Measurements from ENCODE around the gene SST. TPM values are rescaled to one million over a fixed set of nuclear protein-coding genes. Genes with fewer than 3 reads are reported as not detected.

The SST gene
- polyA plus RNA-seq, 3 donors, result not detected

GRCh38 chr3:187695449-187695848, 25.3 kb upstream of the SST start:
- TF ChIP-seq CTCF (IDR thresholded peaks at IDR 0.05), result no peak
- 83% methylated on average over 4 of the region's 4 CpGs for whole genome bisulfite sequencing (ENCODE audit: insufficient coverage)
- Histone ChIP-seq H3K79me2 (ENCODE audit: insufficient read depth, low read length) (no peaks in the 10 kb centered on the region), H3K9ac (ENCODE audit: insufficient read depth, low read length, poor library complexity, severe bottlenecking) (no peak overlapping the region), H3K9me3 (replicated peaks in 1 of 2; ENCODE audit: control insufficient read depth in 1 of 2, insufficient read depth in 1 of 2, low read length in 2 of 2) (peaks cover 0 to 4% of the 10 kb centered on the region in 2 donors), H3K36me3 (replicated peaks in 1 of 2; ENCODE audit: control insufficient read depth in 1 of 2, insufficient read depth in 2 of 2, low read length in 2 of 2) (no peaks in the 10 kb centered on the region), H3K4me2 (replicated peaks; ENCODE audit: extremely low read depth, low read length, poor library complexity, severe bottlenecking) (no peak overlapping the region), H3K27ac (ENCODE audit: low read depth in 1 of 2, low read length in 2 of 2) (no peak overlapping the region), H3K4me1 (ENCODE audit: control insufficient read depth in 1 of 2, insufficient read depth in 2 of 2, low read length in 2 of 2) (no peaks in the 10 kb centered on the region), H3K27me3 (ENCODE audit: control insufficient read depth in 2 of 2, insufficient read depth in 2 of 2, low read length in 2 of 2) (no peaks in the 10 kb centered on the region), H2AFZ (ENCODE audit: insufficient read depth, low read depth, low read length, poor library complexity, severe bottlenecking) (no peak overlapping the region), H4K20me1 (ENCODE audit: insufficient read depth, low read length) (no peaks in the 10 kb centered on the region), H3K4me3 (replicated peaks in 1 of 3; ENCODE audit: low read depth in 2 of 3, low read length in 3 of 3) (no peak overlapping the region)
- Mint-ChIP-seq H3K36me3 (no peaks in the 10 kb centered on the region), H3K4me3 (no peak overlapping the region), H3K27ac (no peak overlapping the region), H3K4me1 (peaks cover 2% of the 10 kb centered on the region), H3K27me3 (ENCODE audit: low read depth in 3 of 3) (peaks cover 12 to 18% (median 15%) of the 10 kb centered on the region in 3 donors), H3K9me3 (peaks cover 0 to 4% (median 2%) of the 10 kb centered on the region in 7 donors)
- intact Hi-C loops (cut with micrococcal nuclease), result no loop called here
- no peak for DNase-seq

- H3K9ac ChIP-seq (ENCODE audit: insufficient read depth, low read length, poor library complexity, severe bottlenecking), result no peak overlapping the region
- H3K9me3 ChIP-seq (replicated peaks in 1 of 2; ENCODE audit: control insufficient read depth in 1 of 2, insufficient read depth in 1 of 2, low read length in 2 of 2), result peaks cover 0 to 4% of the 10 kb centered on the region in 2 donors
- H3K27me3 ChIP-seq (ENCODE audit: control insufficient read depth in 2 of 2, insufficient read depth in 2 of 2, low read length in 2 of 2), result peaks cover 0 to 2% of the 10 kb centered on the region in 2 donors
- H4K20me1 ChIP-seq (ENCODE audit: insufficient read depth, low read length), result no peaks in the 10 kb centered on the region
- H3K27ac ChIP-seq (ENCODE audit: low read depth in 1 of 2, low read length in 2 of 2), result no peak overlapping the region
- WGBS (ENCODE audit: insufficient coverage), result 100% methylated on average over 3 of the region's 3 CpGs
- no peak overlapping the region for H3K27ac Mint-ChIP-seq
- peaks cover 12 to 19% (median 16%) of the 10 kb centered on the region in 3 donors for H3K27me3 Mint-ChIP-seq (ENCODE audit: low read depth in 3 of 3)
- H3K36me3 Mint-ChIP-seq, result no peaks in the 10 kb centered on the region
- TF ChIP-seq CTCF (IDR thresholded peaks at IDR 0.05), result no peak
- intact Hi-C loops (cut with micrococcal nuclease), result no loop called here
- no peak for DNase-seq
- H3K4me3 Mint-ChIP-seq, result no peak overlapping the region
- H3K4me1 ChIP-seq (ENCODE audit: control insufficient read depth in 1 of 2, insufficient read depth in 2 of 2, low read length in 2 of 2), result no peaks in the 10 kb centered on the region
- H3K36me3 ChIP-seq (replicated peaks in 1 of 2; ENCODE audit: control insufficient read depth in 1 of 2, insufficient read depth in 2 of 2, low read length in 2 of 2), result no peaks in the 10 kb centered on the region
- H3K9me3 Mint-ChIP-seq, result peaks cover 0 to 4% (median 2%) of the 10 kb centered on the region in 7 donors
- H3K4me2 ChIP-seq (replicated peaks; ENCODE audit: extremely low read depth, low read length, poor library complexity, severe bottlenecking), result no peak overlapping the region
- H3K4me3 ChIP-seq (replicated peaks in 1 of 3; ENCODE audit: low read depth in 2 of 3, low read length in 3 of 3), result no peak overlapping the region
- H3K79me2 ChIP-seq (ENCODE audit: insufficient read depth, low read length), result no peaks in the 10 kb centered on the region
- peaks cover 2% of the 10 kb centered on the region for H3K4me1 Mint-ChIP-seq
- no peak overlapping the region for H2AFZ ChIP-seq (ENCODE audit: insufficient read depth, low read depth, low read length, poor library complexity, severe bottlenecking)
These were observed 24.6 kb upstream of the SST start for GRCh38 chr3:187694801-187695200.
